ENCODE data around the gene CPZ.
A peak's percentile ranks its signal among the peaks of the same experiment; 100 is the strongest.

CPZ gene

DNA sequence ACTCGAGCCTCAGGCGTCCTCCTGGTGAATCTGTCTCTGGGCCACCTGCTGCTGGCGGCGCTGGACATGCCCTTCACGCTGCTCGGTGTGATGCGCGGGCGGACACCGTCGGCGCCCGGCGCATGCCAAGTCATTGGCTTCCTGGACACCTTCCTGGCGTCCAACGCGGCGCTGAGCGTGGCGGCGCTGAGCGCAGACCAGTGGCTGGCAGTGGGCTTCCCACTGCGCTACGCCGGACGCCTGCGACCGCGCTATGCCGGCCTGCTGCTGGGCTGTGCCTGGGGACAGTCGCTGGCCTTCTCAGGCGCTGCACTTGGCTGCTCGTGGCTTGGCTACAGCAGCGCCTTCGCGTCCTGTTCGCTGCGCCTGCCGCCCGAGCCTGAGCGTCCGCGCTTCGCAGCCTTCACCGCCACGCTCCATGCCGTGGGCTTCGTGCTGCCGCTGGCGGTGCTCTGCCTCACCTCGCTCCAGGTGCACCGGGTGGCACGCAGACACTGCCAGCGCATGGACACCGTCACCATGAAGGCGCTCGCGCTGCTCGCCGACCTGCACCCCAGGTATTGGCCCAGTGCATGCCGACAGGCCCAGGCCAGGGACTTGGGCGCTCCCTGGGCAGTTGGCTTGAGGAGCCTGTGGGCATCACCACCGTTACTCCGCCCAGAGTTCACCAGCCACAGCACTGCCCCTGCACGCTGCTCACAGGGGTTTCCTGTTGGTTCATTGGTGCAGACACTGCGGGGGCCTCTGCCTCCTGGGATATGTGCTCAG lies 11.3 kb upstream of the CPZ start:
- no peak for DNase-seq

- no peak for DNase-seq
These were observed 10.5 kb upstream of the CPZ start for GRCh38 chr4:8582016-8582415.

- DNase-seq = no peak
These were observed 10.1 kb upstream of the CPZ start for GRCh38 chr4:8582436-8582835.

- DNase-seq = no peak
These were observed 9.5 kb upstream of the CPZ start for GRCh38 chr4:8582941-8583654.

DNA sequence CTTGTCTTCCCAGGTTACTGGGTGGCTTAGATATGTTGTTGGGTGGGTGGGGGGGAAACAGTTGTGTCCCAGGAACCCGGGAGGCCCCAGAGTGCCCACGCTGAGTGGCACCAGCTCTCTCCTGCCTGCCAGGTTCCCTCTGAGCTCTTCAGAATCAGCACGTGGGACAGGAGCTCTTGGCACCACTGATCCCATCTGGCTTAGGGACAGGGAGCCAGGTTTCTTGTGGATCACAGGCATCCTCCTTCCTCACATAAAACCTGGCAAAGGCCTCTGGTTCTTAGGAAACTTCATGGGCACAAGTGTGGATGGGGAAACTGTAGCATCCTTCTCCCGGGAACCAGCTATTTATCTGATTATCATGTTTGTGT lies 8.9 kb upstream of the CPZ start:
- no peak for DNase-seq

DNA sequence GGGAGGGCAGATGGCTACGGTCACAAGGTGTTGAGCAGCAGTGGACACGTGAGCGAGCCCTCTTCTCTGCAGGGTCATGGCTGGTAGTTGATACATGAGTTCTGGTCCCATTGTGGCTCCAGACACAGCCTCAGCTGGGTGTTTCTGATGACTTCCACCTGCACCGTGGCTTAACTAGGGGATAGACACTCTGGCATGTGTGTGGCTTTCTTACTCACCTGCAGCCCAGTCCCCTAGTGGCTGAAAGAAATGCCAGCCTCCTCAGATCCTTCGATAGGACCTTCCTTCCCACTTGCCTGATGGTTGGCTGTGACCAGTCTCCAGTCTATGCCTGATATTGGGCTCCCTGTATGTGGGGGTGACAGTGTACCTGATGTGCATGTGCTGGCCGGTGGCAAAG lies 7.4 kb upstream of the CPZ start:
- DNase-seq = no peak

DNA sequence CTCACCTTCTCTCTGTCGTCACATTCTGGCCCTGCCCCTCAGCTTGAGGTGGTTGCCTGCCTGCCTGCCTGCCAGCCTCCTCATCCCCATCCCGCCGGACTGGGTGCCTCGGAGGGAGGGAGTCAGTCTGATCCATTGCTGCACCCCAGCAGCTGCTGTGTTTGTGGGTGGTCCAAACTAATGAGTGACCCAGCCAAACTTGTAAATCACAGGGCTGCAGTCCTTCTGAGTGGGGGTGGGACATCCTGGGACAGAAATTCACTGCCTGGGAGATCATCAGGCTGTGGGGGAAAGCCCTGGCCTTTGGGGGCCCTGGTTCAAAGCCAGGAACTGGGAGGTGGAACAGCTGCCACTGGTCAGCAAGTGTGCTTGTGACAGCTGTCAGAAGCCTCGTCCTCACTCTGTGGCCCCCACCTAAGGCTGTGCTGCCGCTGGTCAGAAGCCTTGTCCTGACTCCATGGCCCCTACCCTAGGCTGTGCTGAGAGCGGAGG lies 6.8 kb upstream of the CPZ start:
- DNase-seq = no peak

DNA sequence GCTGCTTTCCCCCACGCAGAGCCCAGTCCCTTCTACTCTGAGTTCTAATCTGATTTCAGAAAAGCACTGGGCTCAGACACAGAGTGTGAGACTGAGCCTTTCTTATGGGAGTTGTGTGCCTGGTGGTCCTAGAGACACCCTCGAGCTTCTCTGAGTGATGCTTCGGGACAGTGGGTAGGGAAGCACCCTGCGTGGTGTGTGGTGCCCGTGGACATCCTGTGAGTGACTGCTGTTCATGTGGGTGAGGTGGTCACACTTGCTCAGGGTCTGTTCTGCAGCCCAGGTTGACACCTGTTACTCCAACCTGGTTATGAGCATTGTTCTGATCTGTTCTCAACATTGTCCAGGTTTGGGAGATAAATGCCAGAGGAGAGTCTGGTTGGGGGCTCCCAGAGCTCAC lies 6.3 kb upstream of the CPZ start:
- DNase-seq = no peak

DNA sequence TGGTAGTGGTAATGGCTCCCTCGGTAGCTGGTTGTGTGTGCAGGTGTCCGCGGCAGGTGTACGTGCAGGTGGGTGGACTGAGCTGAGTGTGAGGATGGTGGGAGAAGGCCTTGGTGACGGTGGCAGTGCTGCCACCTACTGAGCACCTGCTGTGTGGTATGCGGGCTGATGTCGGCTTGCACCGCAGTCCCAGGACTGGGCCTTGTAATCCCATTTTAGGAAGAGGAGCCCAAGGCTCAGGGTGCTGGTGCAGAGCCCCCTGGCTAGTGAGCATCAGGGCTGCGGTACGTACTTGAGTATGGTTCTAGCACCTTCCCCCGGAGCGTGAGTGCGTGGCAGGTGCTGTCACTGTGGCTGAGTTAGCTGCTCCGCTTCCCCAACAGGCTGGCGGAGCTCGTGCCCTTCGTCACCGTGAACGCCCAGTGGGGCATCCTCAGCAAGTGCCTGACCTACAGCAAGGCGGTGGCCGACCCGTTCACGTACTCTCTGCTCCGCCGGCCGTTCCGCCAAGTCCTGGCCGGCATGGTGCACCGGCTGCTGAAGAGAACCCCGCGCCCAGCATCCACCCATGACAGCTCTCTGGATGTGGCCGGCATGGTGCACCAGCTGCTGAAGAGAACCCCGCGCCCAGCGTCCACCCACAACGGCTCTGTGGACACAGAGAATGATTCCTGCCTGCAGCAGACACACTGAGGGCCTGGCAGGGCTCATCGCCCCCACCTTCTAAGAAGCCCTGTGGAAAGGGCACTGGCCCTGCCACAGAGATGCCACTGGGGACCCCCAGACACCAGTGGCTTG lies 5.7 kb upstream of the CPZ start:
- DNase-seq = no peak

DNA sequence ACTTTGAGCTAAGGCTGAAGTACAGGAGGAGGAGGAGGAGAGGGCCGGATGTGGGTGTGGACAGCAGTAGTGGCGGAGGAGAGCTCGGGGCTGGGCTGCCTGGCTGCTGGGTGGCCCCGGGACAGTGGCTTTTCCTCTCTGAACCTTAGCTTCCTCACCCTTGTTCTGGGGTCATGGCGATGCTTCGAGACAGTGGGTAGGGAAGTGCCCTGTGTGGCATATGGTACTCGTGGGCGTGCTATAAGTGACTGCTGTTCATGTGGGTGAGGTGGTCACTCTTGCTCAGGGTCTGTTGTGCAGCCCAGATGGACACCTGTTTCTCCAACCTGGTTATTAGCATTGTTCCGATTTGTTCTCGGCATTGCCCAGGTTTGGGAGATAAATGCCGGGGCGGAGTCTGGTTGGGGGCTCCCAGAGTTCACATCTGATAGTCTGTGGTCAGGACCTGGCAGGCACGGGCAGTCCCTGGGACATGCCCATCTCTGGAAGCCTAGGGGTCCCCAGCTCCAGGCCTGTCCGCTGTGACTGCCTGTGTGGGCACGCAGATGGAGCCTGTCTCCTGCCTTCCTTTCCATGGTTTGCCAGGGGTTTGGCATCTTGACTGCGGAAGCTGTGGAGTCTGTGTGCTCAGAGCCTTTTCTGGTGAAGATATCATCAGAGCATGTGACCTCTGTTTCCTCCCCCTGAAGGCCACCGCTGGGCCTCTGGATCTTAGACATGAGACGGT lies 4.9 kb upstream of the CPZ start:
- no peak for DNase-seq

DNA sequence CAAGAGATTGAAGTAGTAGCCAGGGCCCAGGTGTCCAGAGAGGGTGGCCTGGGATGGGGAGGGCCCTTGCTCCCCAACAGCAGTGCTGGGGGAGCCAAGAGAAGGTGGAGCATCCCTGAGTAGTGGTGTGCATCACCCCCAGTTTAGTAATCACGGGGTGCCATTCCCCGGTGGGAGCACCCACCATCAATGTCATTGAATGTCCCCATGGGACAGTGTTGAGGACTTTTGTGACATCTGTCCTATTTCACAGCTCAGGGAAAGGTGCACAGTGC lies 4.4 kb upstream of the CPZ start:
- no peak for DNase-seq

GRCh38 chr4:8589336-8589735 lies 3.2 kb upstream of the CPZ start:
- DNase-seq = no peak

- DNase-seq = peak; percentile 75
These were observed 2.6 kb upstream of the CPZ start for GRCh38 chr4:8589823-8590545.

DNA sequence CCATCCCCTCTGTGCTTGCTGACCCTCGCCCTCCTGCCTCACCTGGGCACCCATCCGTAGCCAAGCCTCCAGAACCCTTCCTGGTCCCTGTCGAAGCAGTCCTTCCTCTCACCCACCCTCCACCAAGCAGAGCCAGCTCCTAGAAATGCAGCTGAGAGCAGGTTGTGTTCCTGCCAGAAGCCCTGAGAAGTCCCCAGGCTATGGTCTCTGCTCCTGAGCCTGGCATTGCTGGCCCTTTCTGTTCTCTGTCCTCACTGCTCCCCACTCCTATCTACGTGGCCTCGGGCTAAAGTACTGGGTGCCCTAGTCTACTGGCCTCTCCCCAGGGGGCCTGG lies 2.1 kb upstream of the CPZ start:
- no peak for DNase-seq

- DNase-seq = no peak
These were observed 1.5 kb upstream of the CPZ start for GRCh38 chr4:8591114-8591513.

DNA sequence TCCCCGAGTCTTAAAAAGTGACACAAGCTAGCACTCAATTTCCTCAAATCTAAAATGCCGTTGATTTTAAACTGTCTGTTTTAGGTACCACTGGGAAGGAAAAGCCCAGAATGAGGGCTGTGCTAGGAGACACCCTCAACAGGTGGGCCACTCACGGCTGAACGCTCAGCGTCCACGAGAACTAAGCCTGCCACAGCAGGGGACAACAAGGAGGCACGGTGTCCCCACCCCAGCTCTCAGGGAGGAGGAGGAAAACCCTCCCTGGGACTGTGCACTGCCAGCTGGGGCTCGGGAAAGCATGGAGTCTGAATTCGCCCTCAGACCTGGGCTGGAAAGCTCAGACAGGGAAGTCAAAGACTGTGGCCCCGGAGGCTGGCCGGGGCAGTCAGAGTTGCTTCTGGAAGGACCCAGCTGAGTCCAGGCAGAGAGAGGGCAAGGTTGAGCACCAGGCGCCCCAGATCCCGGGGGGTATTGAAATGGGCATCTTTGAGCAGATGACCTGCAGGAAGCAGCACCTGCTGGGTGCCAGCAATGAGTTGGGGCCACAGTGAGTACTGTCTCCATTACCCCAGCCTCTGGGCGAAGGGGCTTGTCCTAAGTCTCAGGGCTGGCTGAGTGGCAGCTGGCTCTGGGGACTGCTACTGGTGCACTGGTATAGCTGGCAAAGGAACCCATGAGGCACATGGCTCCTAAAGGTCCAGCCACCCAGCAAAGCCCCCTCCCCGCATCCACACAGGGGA lies 769 bp upstream of the CPZ start:
- DNase-seq = no peak

- no peak for DNase-seq
These were observed 915 bp downstream of the CPZ start for GRCh38 chr4:8593264-8594096.

- DNase-seq = peak; percentile 50
These were observed 1.8 kb downstream of the CPZ start for GRCh38 chr4:8594097-8595038.

DNA sequence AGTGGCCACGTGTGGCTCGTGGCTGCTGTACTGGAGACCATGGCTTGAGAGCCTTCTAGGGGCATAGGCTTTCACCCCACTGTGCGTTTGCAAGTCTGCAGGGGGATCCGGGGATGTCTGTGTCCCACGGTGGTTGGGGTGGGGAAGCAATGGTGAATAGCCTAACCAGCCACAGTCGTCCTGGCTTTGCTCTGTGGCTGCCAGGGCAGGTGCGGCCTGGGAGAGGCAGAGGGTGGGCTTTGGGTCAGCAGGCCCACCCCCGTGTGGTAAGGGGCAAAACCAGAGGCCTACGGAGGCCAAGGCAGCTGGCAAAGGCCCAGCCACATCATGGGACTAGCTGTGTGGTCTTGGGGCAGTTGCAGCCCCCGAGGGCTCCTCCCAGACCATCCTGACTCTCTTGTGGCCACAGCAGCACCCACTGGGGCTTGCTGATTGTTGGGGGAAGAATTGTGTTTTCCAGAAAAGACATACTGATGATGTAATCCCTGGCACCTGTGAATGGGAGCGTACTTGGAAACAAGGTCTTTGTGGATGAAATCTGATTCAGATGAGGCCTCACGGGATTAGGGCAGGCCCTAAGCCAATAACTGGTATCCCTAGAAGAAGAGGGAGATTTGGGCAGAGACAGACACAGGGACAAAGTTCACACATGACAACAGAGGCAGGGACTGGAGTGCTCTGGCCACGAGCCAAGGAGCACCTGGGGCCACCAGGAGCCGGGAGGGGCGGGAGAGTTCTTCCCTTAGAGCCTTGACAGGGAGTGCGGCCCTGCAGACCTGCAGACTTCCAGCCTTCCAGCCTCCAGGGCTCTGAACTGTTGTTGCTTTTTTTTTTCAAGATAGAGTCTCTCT lies 2.9 kb downstream of the CPZ start:
- no peak for DNase-seq

Measured in fibroblast of skin of right biceps (primary cell).